Measurements from ENCODE around the gene RAB44. TPM values are rescaled to one million over a fixed set of nuclear protein-coding genes. Genes with fewer than 3 reads are reported as not detected.

Gene RAB44
- total and polyA plus RNA-seq, 9 of the 15 experiments (the other 6 are each of a cell fraction or from before 2014, with no cell fraction given) = not detected

DNA sequence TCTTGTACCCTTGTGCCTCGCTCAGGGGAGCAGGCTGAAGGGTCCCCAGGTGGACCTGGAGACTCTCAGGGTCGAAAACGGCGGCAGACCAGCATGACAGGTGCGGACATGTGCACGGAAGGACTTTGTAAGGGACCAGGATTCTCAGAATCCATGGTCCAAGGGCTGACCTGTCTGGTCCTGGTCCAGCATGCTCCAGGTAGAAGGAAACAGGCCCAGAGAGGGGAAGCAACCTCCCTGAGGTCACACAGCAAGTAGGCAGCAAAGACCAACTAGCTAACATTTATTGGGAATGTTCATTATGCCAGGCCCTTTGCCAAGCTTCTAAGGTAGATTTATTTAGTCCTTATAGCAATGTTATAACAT, 13.2 kb upstream of the RAB44 start (continued):
- no peak for TF ChIP-seq FOXM1 (IDR thresholded peaks at IDR 0.05; ENCODE audit: low read depth)
- no peak for TF ChIP-seq FOXM1 (CRISPR knock-in tag; IDR thresholded peaks at IDR 0.05; ENCODE audit: low read depth)
- peak; percentile 84 for TF ChIP-seq BCOR (IDR thresholded peaks at IDR 0.05)
- no peak for TF ChIP-seq TEAD4 (IDR thresholded peaks at IDR 0.05; ENCODE audit: low read length)
- TF ChIP-seq TEAD4 (CRISPR knock-in tag; IDR thresholded peaks at IDR 0.05; ENCODE audit: borderline replicate concordance) = no peak
- TF ChIP-seq, protein P1, sequence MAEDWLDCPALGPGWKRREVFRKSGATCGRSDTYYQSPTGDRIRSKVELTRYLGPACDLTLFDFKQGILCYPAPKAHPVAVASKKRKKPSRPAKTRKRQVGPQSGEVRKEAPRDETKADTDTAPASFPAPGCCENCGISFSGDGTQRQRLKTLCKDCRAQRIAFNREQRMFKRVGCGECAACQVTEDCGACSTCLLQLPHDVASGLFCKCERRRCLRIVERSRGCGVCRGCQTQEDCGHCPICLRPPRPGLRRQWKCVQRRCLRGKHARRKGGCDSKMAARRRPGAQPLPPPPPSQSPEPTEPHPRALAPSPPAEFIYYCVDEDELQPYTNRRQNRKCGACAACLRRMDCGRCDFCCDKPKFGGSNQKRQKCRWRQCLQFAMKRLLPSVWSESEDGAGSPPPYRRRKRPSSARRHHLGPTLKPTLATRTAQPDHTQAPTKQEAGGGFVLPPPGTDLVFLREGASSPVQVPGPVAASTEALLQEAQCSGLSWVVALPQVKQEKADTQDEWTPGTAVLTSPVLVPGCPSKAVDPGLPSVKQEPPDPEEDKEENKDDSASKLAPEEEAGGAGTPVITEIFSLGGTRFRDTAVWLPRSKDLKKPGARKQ (CRISPR knock-in tag; IDR thresholded peaks at IDR 0.05) = no peak
- TF ChIP-seq HDAC2 (IDR thresholded peaks at IDR 0.05) = 0 out of 2 replicates have a peak, but pooled peaks have one; percentile 31
- no peak for TF ChIP-seq POLR2B (IDR thresholded peaks at IDR 0.05; ENCODE audit: low read depth, partially characterized antibody)
- no peak for TF ChIP-seq CBFB (CRISPR knock-in tag; IDR thresholded peaks at IDR 0.05)
- no peak for TF ChIP-seq ZNF431 (CRISPR knock-in tag; IDR thresholded peaks at IDR 0.05)
- TF ChIP-seq ATF1 (CRISPR knock-in tag; IDR thresholded peaks at IDR 0.05) = no peak
- no peak for TF ChIP-seq ATF1 (tag; IDR thresholded peaks at IDR 0.05)
- TF ChIP-seq RBM25 (IDR thresholded peaks at IDR 0.05; ENCODE audit: low read depth, low read length, severe bottlenecking) = peak; percentile 87
- TF ChIP-seq MYBL2 (IDR thresholded peaks at IDR 0.05; ENCODE audit: low read depth) = no peak
- TF ChIP-seq MYBL2 (CRISPR knock-in tag; IDR thresholded peaks at IDR 0.05; ENCODE audit: borderline replicate concordance) = no peak
- TF ChIP-seq, protein P2, sequence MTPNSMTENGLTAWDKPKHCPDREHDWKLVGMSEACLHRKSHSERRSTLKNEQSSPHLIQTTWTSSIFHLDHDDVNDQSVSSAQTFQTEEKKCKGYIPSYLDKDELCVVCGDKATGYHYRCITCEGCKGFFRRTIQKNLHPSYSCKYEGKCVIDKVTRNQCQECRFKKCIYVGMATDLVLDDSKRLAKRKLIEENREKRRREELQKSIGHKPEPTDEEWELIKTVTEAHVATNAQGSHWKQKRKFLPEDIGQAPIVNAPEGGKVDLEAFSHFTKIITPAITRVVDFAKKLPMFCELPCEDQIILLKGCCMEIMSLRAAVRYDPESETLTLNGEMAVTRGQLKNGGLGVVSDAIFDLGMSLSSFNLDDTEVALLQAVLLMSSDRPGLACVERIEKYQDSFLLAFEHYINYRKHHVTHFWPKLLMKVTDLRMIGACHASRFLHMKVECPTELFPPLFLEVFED (CRISPR knock-in tag; conservative IDR thresholded peaks at IDR 0.05) = no peak
- TF ChIP-seq, protein P3, sequence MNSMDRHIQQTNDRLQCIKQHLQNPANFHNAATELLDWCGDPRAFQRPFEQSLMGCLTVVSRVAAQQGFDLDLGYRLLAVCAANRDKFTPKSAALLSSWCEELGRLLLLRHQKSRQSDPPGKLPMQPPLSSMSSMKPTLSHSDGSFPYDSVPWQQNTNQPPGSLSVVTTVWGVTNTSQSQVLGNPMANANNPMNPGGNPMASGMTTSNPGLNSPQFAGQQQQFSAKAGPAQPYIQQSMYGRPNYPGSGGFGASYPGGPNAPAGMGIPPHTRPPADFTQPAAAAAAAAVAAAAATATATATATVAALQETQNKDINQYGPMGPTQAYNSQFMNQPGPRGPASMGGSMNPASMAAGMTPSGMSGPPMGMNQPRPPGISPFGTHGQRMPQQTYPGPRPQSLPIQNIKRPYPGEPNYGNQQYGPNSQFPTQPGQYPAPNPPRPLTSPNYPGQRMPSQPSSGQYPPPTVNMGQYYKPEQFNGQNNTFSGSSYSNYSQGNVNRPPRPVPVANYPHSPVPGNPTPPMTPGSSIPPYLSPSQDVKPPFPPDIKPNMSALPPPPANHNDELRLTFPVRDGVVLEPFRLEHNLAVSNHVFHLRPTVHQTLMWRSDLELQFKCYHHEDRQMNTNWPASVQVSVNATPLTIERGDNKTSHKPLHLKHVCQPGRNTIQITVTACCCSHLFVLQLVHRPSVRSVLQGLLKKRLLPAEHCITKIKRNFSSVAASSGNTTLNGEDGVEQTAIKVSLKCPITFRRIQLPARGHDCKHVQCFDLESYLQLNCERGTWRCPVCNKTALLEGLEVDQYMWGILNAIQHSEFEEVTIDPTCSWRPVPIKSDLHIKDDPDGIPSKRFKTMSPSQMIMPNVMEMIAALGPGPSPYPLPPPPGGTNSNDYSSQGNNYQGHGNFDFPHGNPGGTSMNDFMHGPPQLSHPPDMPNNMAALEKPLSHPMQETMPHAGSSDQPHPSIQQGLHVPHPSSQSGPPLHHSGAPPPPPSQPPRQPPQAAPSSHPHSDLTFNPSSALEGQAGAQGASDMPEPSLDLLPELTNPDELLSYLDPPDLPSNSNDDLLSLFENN (IDR thresholded peaks at IDR 0.05; ENCODE audit: low read depth in 2 of 2, low read length in 2 of 2) = no peak
- no peak for TF ChIP-seq SRSF9 (IDR thresholded peaks at IDR 0.05; ENCODE audit: borderline replicate concordance, low read depth, low read length)
- no peak for TF ChIP-seq ZNF239 (CRISPR knock-in tag; IDR thresholded peaks at IDR 0.05)
- no peak for TF ChIP-seq BACH1 (tag; IDR thresholded peaks at IDR 0.05)
- no peak for TF ChIP-seq TAF1 (IDR thresholded peaks at IDR 0.05; ENCODE audit: control insufficient read depth, extremely low read depth, insufficient read depth, low read length, severe bottlenecking)
- no peak for TF ChIP-seq STAT5B (CRISPR knock-in tag; IDR thresholded peaks at IDR 0.05)
- TF ChIP-seq, protein P4, sequence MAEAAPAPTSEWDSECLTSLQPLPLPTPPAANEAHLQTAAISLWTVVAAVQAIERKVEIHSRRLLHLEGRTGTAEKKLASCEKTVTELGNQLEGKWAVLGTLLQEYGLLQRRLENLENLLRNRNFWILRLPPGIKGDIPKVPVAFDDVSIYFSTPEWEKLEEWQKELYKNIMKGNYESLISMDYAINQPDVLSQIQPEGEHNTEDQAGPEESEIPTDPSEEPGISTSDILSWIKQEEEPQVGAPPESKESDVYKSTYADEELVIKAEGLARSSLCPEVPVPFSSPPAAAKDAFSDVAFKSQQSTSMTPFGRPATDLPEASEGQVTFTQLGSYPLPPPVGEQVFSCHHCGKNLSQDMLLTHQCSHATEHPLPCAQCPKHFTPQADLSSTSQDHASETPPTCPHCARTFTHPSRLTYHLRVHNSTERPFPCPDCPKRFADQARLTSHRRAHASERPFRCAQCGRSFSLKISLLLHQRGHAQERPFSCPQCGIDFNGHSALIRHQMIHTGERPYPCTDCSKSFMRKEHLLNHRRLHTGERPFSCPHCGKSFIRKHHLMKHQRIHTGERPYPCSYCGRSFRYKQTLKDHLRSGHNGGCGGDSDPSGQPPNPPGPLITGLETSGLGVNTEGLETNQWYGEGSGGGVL (CRISPR knock-in tag; IDR thresholded peaks at IDR 0.05) = no peak

Measured in K562 (cell line).